ENCODE data around the gene CHGA.

DNA sequence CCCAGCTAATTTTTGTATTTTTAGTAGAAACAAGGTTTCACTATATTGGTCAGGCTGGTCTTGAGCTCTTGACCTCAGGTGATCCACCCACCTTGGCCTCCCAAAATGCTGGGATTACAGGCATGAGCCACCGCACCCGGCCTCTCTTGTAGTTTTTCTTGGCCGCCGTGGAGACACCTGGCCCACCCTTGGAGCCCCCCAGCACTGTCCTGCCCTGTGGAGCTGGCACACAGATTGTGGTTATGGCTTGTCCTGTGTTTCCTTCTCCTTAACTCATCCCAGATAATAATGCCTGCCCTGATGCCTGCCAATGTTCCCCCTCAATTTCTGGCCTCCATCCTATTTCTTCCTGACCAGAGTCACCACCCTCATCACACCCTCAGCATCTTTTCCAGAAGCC, 57.9 kb downstream of the CHGA start:
- TF ChIP-seq POLR2AphosphoS5 (IDR thresholded peaks at IDR 0.05; ENCODE audit: low read depth, low read length) (no peak), POLR2A (IDR thresholded peaks at IDR 0.05; ENCODE audit: control extremely low read depth in 1 of 2, low read depth in 2 of 2, low read length in 2 of 2) (no peak), CTBP2 (IDR thresholded peaks at IDR 0.05; ENCODE audit: borderline replicate concordance, insufficient read depth, insufficient read length, low read length) (no peak), JUN (IDR thresholded peaks at IDR 0.05; ENCODE audit: low read depth, low read length) (no peak), EZH2 (IDR thresholded peaks at IDR 0.05; ENCODE audit: low read depth, low read length, severe bottlenecking) (no peak), SUZ12 (IDR thresholded peaks at IDR 0.05; ENCODE audit: low read length) (no peak), EP300 (IDR thresholded peaks at IDR 0.05; ENCODE audit: borderline replicate concordance in 1 of 2, low read depth in 2 of 2, low read length in 2 of 2) (no peak), JUND (IDR thresholded peaks at IDR 0.05; ENCODE audit: low read length) (no peak), RNF2 (IDR thresholded peaks at IDR 0.05; ENCODE audit: borderline replicate concordance, low read depth, low read length, missing control alignments, poor library complexity, severe bottlenecking) (no peak), TBP (IDR thresholded peaks at IDR 0.05; ENCODE audit: low read depth, low read length) (no peak), SIX5 (IDR thresholded peaks at IDR 0.05; ENCODE audit: low read depth, low read length) (no peak)
- TF ChIP-seq, protein P1, sequence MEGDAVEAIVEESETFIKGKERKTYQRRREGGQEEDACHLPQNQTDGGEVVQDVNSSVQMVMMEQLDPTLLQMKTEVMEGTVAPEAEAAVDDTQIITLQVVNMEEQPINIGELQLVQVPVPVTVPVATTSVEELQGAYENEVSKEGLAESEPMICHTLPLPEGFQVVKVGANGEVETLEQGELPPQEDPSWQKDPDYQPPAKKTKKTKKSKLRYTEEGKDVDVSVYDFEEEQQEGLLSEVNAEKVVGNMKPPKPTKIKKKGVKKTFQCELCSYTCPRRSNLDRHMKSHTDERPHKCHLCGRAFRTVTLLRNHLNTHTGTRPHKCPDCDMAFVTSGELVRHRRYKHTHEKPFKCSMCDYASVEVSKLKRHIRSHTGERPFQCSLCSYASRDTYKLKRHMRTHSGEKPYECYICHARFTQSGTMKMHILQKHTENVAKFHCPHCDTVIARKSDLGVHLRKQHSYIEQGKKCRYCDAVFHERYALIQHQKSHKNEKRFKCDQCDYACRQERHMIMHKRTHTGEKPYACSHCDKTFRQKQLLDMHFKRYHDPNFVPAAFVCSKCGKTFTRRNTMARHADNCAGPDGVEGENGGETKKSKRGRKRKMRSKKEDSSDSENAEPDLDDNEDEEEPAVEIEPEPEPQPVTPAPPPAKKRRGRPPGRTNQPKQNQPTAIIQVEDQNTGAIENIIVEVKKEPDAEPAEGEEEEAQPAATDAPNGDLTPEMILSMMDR (IDR thresholded peaks at IDR 0.05; ENCODE audit: control extremely low read depth in 1 of 3, insufficient read depth in 1 of 3, low read depth in 1 of 3, low read length in 3 of 3): no peak
- TF ChIP-seq, protein P2, sequence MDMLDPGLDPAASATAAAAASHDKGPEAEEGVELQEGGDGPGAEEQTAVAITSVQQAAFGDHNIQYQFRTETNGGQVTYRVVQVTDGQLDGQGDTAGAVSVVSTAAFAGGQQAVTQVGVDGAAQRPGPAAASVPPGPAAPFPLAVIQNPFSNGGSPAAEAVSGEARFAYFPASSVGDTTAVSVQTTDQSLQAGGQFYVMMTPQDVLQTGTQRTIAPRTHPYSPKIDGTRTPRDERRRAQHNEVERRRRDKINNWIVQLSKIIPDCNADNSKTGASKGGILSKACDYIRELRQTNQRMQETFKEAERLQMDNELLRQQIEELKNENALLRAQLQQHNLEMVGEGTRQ (IDR thresholded peaks at IDR 0.05; ENCODE audit: low read length): no peak
- TF ChIP-seq, protein P3, sequence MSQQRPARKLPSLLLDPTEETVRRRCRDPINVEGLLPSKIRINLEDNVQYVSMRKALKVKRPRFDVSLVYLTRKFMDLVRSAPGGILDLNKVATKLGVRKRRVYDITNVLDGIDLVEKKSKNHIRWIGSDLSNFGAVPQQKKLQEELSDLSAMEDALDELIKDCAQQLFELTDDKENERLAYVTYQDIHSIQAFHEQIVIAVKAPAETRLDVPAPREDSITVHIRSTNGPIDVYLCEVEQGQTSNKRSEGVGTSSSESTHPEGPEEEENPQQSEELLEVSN (IDR thresholded peaks at IDR 0.05): no peak

All from H1 (cell line).